GM12873 (cell line): ENCODE data around the gene RHBDD1.

ENCODE experiments used
- TF ChIP-seq, protein P1 (sequence below): IDR thresholded peaks from 2 replicates; pipeline ENCODE4 v1.5.1; 2012; ENCODE audit warnings: low read depth, mild to moderate bottlenecking, moderate library complexity, low read length, control low read depth; ENCODE audit not compliant: insufficient read depth; ENCODE audit errors: missing control alignments

RHBDD1 gene

GRCh38 chr2:226902041-226902966, 66.5 kb downstream of the RHBDD1 start:
- TF ChIP-seq, protein P1, sequence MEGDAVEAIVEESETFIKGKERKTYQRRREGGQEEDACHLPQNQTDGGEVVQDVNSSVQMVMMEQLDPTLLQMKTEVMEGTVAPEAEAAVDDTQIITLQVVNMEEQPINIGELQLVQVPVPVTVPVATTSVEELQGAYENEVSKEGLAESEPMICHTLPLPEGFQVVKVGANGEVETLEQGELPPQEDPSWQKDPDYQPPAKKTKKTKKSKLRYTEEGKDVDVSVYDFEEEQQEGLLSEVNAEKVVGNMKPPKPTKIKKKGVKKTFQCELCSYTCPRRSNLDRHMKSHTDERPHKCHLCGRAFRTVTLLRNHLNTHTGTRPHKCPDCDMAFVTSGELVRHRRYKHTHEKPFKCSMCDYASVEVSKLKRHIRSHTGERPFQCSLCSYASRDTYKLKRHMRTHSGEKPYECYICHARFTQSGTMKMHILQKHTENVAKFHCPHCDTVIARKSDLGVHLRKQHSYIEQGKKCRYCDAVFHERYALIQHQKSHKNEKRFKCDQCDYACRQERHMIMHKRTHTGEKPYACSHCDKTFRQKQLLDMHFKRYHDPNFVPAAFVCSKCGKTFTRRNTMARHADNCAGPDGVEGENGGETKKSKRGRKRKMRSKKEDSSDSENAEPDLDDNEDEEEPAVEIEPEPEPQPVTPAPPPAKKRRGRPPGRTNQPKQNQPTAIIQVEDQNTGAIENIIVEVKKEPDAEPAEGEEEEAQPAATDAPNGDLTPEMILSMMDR = no peak

- TF ChIP-seq, protein P1 = no peak
Measured at GRCh38 chr2:226903179-226903578, 67.3 kb downstream of the RHBDD1 start.

DNA sequence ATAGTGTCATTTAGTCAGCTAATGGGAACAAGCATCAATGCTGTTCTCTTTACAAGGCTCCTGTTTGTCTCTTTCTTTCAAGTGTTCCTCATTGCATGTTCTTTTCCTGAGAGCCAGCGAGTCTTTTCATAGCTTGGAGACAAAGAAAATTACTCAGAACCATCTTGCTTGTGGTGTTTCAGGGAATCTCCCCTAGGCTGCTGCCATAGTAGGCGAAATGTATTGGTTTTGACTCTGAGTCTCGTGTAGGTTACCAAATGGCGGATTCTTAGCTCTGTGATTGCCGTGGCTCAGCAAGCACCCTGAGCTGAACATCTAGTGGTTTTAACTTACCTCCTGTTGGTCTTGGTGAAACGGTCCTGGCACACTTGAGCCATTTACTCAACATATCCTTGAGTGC, 68.7 kb downstream of the RHBDD1 start:
- TF ChIP-seq, protein P1 = no peak

DNA sequence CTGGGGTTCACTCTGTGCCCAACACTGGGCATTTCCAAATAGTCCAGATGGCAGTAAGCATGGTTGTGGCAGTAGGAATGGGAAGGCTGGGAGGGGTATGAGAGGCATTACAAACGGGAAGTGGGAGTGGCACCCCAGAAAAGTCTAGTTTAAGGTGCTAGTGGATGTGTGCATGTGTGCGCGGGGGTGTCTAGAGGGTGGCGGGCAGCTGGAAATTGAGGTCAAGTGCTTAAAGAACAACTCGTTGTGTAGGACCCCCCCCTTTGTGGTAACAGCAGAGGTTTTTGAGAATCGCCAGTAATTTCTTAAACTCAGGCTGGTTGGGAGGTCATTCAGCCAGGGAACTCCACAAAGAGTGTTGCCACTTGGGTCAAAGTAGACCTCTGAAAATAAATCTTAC, 69.9 kb downstream of the RHBDD1 start:
- TF ChIP-seq, protein P1 = no peak

DNA sequence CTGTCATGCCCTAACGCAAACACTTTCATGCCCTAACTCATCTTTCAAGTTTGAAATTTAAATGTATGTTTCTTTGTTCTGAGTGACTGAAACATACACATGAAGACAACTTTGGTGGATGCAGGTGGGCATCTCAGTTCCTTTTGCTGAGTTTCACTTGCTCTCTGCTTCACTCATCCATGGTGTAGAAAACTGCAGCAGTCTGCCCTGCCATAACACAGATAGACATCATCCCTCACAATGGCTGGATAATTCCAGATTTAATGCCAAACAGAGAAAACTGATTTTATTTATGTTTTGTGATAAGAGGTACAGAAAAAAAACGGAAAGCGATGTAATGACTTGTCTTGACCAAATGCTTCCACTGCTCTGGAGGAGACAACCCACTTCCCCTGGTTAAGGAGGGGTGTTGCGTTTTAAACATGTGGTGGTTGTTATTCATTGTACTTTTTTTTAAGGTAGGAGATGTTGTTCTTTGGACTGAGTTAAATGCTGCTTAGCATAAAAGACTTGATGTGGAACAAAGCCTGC, 70.4 kb downstream of the RHBDD1 start:
- TF ChIP-seq, protein P1 = no peak

GRCh38 chr2:226909126-226909525, 73.3 kb downstream of the RHBDD1 start:
- TF ChIP-seq, protein P1 = no peak

DNA sequence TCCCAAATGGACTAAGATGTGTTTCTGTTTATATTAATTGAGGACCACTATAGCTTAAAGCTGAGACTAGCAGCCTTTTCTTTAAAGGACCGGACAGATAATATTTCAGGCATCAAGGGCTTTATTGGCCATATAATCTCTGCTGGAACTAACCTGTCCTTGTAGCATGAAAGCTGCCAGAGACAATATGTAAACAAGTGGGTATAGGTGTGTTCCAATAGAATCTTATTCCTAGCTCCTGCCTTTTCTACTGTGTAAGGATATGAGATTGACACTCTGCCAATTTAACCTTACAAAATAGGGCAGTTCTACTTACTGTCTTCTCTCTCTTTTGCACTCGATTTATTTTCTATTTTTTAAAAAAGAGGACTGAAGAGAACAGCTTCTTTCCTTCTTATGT, 74.0 kb downstream of the RHBDD1 start:
- TF ChIP-seq, protein P1 = no peak
